Sigmoid colon (tissue), 7 donors: ENCODE results near the gene KRT74. TPM values are rescaled to one million over a fixed set of nuclear protein-coding genes. Genes with fewer than 3 reads are reported as not detected.

Experiments used
- DNase-seq: peaks from one replicate; pipeline ENCODE4 v3.0.0-alpha.2; 2019
- H3K27ac ChIP-seq, 4 donors: fragments of 200-600 bp; sonication (generic); one replicate each; pipeline ENCODE4 v1.5.1; 2016 to 2019; ENCODE audit warnings: mild to moderate bottlenecking in 1 of 4
- H3K27me3 ChIP-seq, 3 donors: fragments of 200-600 bp; sonication (generic); one replicate each; pipeline ENCODE4 v1.5.1; 2019; ENCODE audit warnings: mild to moderate bottlenecking in 1 of 3
- H3K36me3 ChIP-seq, 4 donors: fragments of 200-600 bp; sonication (generic); one replicate each; pipeline ENCODE4 v1.5.1; 2016 to 2019
- H3K4me1 ChIP-seq, 4 donors: fragments of 200-600 bp; sonication (generic); one replicate each; pipeline ENCODE4 v1.5.1; 2017 to 2019
- H3K4me3 ChIP-seq, 4 donors: fragments of 200-600 bp; sonication (generic); one replicate each; pipeline ENCODE4 v1.5.1; 2017 to 2019; ENCODE audit warnings: mild to moderate bottlenecking in 2 of 4, moderate library complexity in 1 of 4
- H3K9me3 ChIP-seq, 4 donors: fragments of 200-600 bp in 3 of 4; sonication (generic) in 3 of 4; one replicate each; pipeline versions ENCODE4 v1.5.1 to v1.6.1; 2013 to 2019
- EP300 ChIP-seq, 4 donors: sonication (generic); formaldehyde crosslinking; IDR thresholded peaks; one replicate each; pipeline ENCODE4 v1.6.1; 2017; ENCODE audit warnings: antibody characterized with exemption in 4 of 4
- POLR2A ChIP-seq, 2 donors: fragments of 450-650 bp; IDR thresholded peaks; one replicate each; pipeline ENCODE4 v1.6.1; 2016; ENCODE audit warnings: antibody characterized with exemption in 2 of 2, mild to moderate bottlenecking in 2 of 2, moderate library complexity in 2 of 2
- POLR2AphosphoS5 ChIP-seq, 4 donors: sonication (generic); formaldehyde crosslinking; IDR thresholded peaks; one replicate each; pipeline ENCODE4 v1.6.1; 2017; ENCODE audit warnings: antibody characterized with exemption in 4 of 4
- WGBS, 2 donors: extraction: QIAGEN DNeasy Blood & Tissue Kit; methylation state at CpG; one replicate each; pipeline ENCODE4 v1.1.7; 2013; 5-methylcytosine and 5-hydroxymethylcytosine counted together
- intact Hi-C: fragments of 100-400 bp; cut with DNase I; formaldehyde crosslinking; loops from one replicate; pipeline ENCODE4 v1.15.1; 2023
- polyA plus RNA-seq, 3 donors: library from polyadenylated mRNA; stranded (reverse); fragments of 200-250 nt; gene quantifications; one replicate each; pipeline ENCODE4 v1.2.3, GENCODE V29; 2013
- total RNA-seq, 4 donors: library from RNA; depleted of rRNA; stranded (reverse); fragments of >200 nt; gene quantifications; one replicate each; pipeline ENCODE4 v1.1.0, GENCODE V29; 2016
- TF ChIP-seq, protein P1 (sequence below), 4 experiments: fragments of 450-650 bp in 3 of 4; fragments of 200-600 bp in 1 of 4; IDR thresholded peaks; one replicate each; pipeline ENCODE4 v1.5.1; 2016 to 2019; ENCODE audit warnings: antibody characterized with exemption in 4 of 4, mild to moderate bottlenecking in 3 of 4, moderate library complexity in 2 of 4
- donor health status: healthy with polysubstance abuse.
- donor health status: Bipolar disorder and iron deficiency.
- donor health status: healthy.

KRT74 gene
- total and polyA plus RNA-seq, 7 donors = not detected

DNA sequence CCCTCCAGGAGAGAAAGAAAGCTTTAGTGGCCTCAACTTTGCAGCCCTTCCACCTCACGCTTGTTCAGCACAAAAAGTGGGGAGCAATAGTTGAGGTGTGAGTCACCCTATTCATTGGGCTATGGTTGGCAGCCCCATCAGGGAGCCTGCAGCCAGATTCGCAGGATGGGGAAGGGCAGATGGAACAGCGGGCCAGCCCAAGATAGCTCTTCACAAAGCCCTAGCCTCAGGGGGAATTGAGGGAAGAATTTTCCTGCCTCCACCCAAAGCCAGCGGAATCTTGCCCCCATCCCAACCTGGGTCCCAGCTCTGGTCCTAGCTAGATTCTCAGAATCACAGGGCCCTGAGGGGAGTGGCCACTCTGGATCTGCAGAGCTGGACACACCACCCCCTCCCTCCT is 49.8 kb downstream of the KRT74 start:
- Histone ChIP-seq H3K4me3 (no peak overlapping the region), H3K36me3 (no peaks in the 10 kb centered on the region), H3K27ac (no peak overlapping the region), H3K4me1 (peaks cover 0 to 28% (median 9%) of the 10 kb centered on the region in 4 donors), H3K27me3 (no peaks in the 10 kb centered on the region), H3K9me3 (no peaks in the 10 kb centered on the region)
- no peak for TF ChIP-seq POLR2AphosphoS5 (IDR thresholded peaks at IDR 0.05)
- TF ChIP-seq, protein P1, sequence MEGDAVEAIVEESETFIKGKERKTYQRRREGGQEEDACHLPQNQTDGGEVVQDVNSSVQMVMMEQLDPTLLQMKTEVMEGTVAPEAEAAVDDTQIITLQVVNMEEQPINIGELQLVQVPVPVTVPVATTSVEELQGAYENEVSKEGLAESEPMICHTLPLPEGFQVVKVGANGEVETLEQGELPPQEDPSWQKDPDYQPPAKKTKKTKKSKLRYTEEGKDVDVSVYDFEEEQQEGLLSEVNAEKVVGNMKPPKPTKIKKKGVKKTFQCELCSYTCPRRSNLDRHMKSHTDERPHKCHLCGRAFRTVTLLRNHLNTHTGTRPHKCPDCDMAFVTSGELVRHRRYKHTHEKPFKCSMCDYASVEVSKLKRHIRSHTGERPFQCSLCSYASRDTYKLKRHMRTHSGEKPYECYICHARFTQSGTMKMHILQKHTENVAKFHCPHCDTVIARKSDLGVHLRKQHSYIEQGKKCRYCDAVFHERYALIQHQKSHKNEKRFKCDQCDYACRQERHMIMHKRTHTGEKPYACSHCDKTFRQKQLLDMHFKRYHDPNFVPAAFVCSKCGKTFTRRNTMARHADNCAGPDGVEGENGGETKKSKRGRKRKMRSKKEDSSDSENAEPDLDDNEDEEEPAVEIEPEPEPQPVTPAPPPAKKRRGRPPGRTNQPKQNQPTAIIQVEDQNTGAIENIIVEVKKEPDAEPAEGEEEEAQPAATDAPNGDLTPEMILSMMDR (IDR thresholded peaks at IDR 0.05) = no peak
- intact Hi-C loops = no loop called here
- DNase-seq = no peak
- WGBS, 2 donors = 88 to 95% methylated on average over 4 of the region's 4 CpGs

- H3K4me1 ChIP-seq = peaks cover 0 to 28% (median 9%) of the 10 kb centered on the region in 4 donors
- 56 to 74% methylated on average over 10 of the region's 10 CpGs for whole genome bisulfite sequencing, 2 donors
- H3K4me3 ChIP-seq = no peak overlapping the region
- peak overlapping the region in 1 of 4 donors; percentile 43 for H3K27ac ChIP-seq
- DNase-seq = peak; percentile 76
- H3K27me3 ChIP-seq = no peaks in the 10 kb centered on the region
- intact Hi-C loops = no loop called here
- TF ChIP-seq, protein P1 (IDR thresholded peaks at IDR 0.05) = no peak
- TF ChIP-seq POLR2AphosphoS5 (IDR thresholded peaks at IDR 0.05) = peak in 1 of 4 donors; percentile 39
- no peaks in the 10 kb centered on the region for H3K36me3 ChIP-seq
- no peaks in the 10 kb centered on the region for H3K9me3 ChIP-seq
Observed at GRCh38 chr12:52522346-52523011, 51.2 kb downstream of the KRT74 start.

GRCh38 chr12:52521568-52522266 is 51.9 kb downstream of the KRT74 start:
- Histone ChIP-seq H3K9me3 (no peaks in the 10 kb centered on the region), H3K27ac (peak overlapping the region in 1 of 4 donors; percentile 43), H3K4me1 (peaks cover 0 to 28% (median 9%) of the 10 kb centered on the region in 4 donors), H3K27me3 (no peaks in the 10 kb centered on the region), H3K4me3 (no peak overlapping the region), H3K36me3 (no peaks in the 10 kb centered on the region)
- 72 to 75% methylated on average over 10 of the region's 10 CpGs for WGBS, 2 donors
- no peak for DNase-seq
- intact Hi-C loops = no loop called here
- no peak for TF ChIP-seq POLR2A (IDR thresholded peaks at IDR 0.05)
- no peak for TF ChIP-seq EP300 (IDR thresholded peaks at IDR 0.05)
- TF ChIP-seq, protein P1 (IDR thresholded peaks at IDR 0.05) = no peak
- no peak for TF ChIP-seq POLR2AphosphoS5 (IDR thresholded peaks at IDR 0.05)

DNA sequence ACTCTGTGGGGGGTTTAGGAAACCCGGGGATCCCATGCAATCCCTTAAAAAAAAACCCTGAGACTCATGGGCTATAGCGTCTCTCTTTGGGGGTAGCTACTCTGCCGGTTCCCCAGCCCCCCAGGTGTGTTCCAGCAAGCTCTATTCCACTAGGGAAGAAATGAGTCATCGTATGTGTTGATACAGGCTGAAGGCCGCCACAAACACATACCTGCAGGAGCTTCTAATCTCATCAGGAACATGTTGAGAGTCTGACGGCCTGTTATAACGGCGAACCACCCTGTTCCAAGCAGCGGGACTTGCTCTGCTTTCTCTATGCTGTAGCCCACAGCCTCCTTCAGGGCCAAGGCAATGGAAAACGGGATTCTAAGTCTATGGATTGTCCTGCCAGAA is 52.5 kb downstream of the KRT74 start:
- H3K27ac ChIP-seq = peak overlapping the region in 1 of 4 donors; percentile 43
- H3K27me3 ChIP-seq = no peaks in the 10 kb centered on the region
- WGBS, 2 donors = 38 to 74% methylated on average over 10 of the region's 10 CpGs
- H3K4me1 ChIP-seq = peaks cover 0 to 34% (median 13%) of the 10 kb centered on the region in 4 donors
- TF ChIP-seq POLR2AphosphoS5 (IDR thresholded peaks at IDR 0.05) = no peak
- TF ChIP-seq, protein P1 (IDR thresholded peaks at IDR 0.05) = no peak
- TF ChIP-seq EP300 (IDR thresholded peaks at IDR 0.05) = no peak
- TF ChIP-seq POLR2A (IDR thresholded peaks at IDR 0.05) = no peak
- H3K9me3 ChIP-seq = no peaks in the 10 kb centered on the region
- no peak for DNase-seq
- H3K4me3 ChIP-seq = no peak overlapping the region
- H3K36me3 ChIP-seq = no peaks in the 10 kb centered on the region
- intact Hi-C loops = no loop called here
